Measurements from ENCODE around the gene AKAP7. TPM values are rescaled to one million over a fixed set of nuclear protein-coding genes. Genes with fewer than 3 reads are reported as not detected.

The AKAP7 gene
- total RNA-seq, 1 experiment from 2014 or later: 3.1 TPM

- ATAC-seq (no peak), DNase-seq (ENCODE audit: low read depth, low spot score) (no peak)
- Histone ChIP-seq H3K36me3 (ENCODE audit: control insufficient read depth in 1 of 2, insufficient read depth in 2 of 2, low read length in 2 of 2) (no peaks in the 10 kb centered on the region), H3K9ac (ENCODE audit: low read length) (no peak overlapping the region), H3K9me2 (ENCODE audit: insufficient read depth) (no peaks in the 10 kb centered on the region), H3K27me3 (ENCODE audit: insufficient read depth, low read length) (no peaks in the 10 kb centered on the region), H4K20me1 (ENCODE audit: insufficient read depth) (no peaks in the 10 kb centered on the region), H3K27ac (ENCODE audit: low read depth, low read length) (no peak overlapping the region), H2AFZ (ENCODE audit: low read depth, low read length, poor library complexity, severe bottlenecking) (no peak overlapping the region), H3K4me2 (ENCODE audit: low read length) (no peak overlapping the region), H3K4me1 (ENCODE audit: control insufficient read depth in 1 of 2, insufficient read depth in 2 of 2, low read length in 2 of 2) (0 out of 4 replicates have a peak, but pooled peaks cover 0 to 4% of the 10 kb centered on the region in 2 experiments), H3K79me2 (ENCODE audit: insufficient read depth, low read length) (no peaks in the 10 kb centered on the region), H3K9me3 (ENCODE audit: control insufficient read depth in 1 of 2, insufficient read depth in 1 of 2, low read depth in 1 of 2, low read length in 2 of 2) (no peaks in the 10 kb centered on the region), H3K4me3 (replicated peaks in 1 of 2; ENCODE audit: low read depth in 1 of 2, low read length in 2 of 2) (no peak overlapping the region)
- POLR2A ChIA-PET: no interaction called here
- RAD21 ChIA-PET (ENCODE audit: low non-redundant PET in 1 of 2, low total read pairs in 2 of 2, uncharacterized antibody in 2 of 2, unreplicated experiment in 2 of 2): no interaction called here
- intact Hi-C loops (cut with micrococcal nuclease): no loop called here
- no TSS peak for BruUV-seq (replicated peaks)
- TF ChIP-seq, protein P1, sequence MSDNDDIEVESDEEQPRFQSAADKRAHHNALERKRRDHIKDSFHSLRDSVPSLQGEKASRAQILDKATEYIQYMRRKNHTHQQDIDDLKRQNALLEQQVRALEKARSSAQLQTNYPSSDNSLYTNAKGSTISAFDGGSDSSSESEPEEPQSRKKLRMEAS (IDR thresholded peaks at IDR 0.05): no peak
- TF ChIP-seq SIN3A (IDR thresholded peaks at IDR 0.05; ENCODE audit: low read depth) (no peak), POLR2A (IDR thresholded peaks at IDR 0.05; ENCODE audit: borderline replicate concordance, extremely low read depth, insufficient read depth, insufficient read length) (no peak), ZNF274 (IDR thresholded peaks at IDR 0.05; ENCODE audit: low read depth, low read length) (no peak), EGR1 (IDR thresholded peaks at IDR 0.05; ENCODE audit: low read depth) (no peak), RAD21 (IDR thresholded peaks at IDR 0.05; ENCODE audit: low read depth) (no peak)
- CTCF ChIA-PET: no interaction called here
Measured at GRCh38 chr6:131175564-131175963, 40.3 kb downstream of the AKAP7 start.

DNA sequence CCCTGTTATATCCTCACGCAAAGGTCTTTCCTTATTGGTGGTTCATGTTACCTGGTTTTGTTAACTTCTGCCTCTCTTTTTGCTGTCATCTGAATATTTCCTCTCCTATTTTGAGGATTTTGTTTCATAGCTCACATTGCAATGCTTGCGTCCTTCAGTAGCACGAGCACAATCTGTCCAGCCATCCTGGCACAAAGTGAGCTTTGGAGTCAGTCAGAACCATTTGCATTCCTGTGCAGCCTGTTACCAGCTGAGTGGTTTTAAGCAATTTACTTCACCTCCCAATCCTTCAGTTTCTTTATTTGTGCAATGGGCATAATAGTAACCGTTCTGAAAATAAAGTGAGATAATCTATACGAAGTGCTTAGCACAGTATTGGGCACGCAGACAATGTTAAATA is 42.7 kb downstream of the AKAP7 start:
- Histone ChIP-seq H3K4me2 (ENCODE audit: low read length) (no peak overlapping the region), H3K27ac (ENCODE audit: low read depth, low read length) (no peak overlapping the region), H3K9me3 (ENCODE audit: control insufficient read depth in 1 of 2, insufficient read depth in 1 of 2, low read depth in 1 of 2, low read length in 2 of 2) (no peaks in the 10 kb centered on the region), H3K4me1 (ENCODE audit: control insufficient read depth in 1 of 2, insufficient read depth in 2 of 2, low read length in 2 of 2) (0 out of 4 replicates have a peak, but pooled peaks cover 0 to 4% of the 10 kb centered on the region in 2 experiments), H3K27me3 (ENCODE audit: insufficient read depth, low read length) (no peaks in the 10 kb centered on the region), H3K79me2 (ENCODE audit: insufficient read depth, low read length) (no peaks in the 10 kb centered on the region), H4K20me1 (ENCODE audit: insufficient read depth) (no peaks in the 10 kb centered on the region), H3K36me3 (ENCODE audit: control insufficient read depth in 1 of 2, insufficient read depth in 2 of 2, low read length in 2 of 2) (no peaks in the 10 kb centered on the region), H2AFZ (ENCODE audit: low read depth, low read length, poor library complexity, severe bottlenecking) (no peak overlapping the region), H3K9ac (ENCODE audit: low read length) (no peak overlapping the region), H3K9me2 (ENCODE audit: insufficient read depth) (no peaks in the 10 kb centered on the region), H3K4me3 (replicated peaks in 1 of 2; ENCODE audit: low read depth in 1 of 2, low read length in 2 of 2) (no peak overlapping the region)
- BruUV-seq (replicated peaks): no TSS peak
- POLR2A ChIA-PET: no interaction called here
- intact Hi-C loops (cut with micrococcal nuclease): no loop called here
- CTCF ChIA-PET: no interaction called here
- no peak for ATAC-seq
- RAD21 ChIA-PET (ENCODE audit: low non-redundant PET in 1 of 2, low total read pairs in 2 of 2, uncharacterized antibody in 2 of 2, unreplicated experiment in 2 of 2): no interaction called here
- no peak for DNase-seq (ENCODE audit: low read depth, low spot score)
- TF ChIP-seq, protein P1 (IDR thresholded peaks at IDR 0.05): no peak
- no peak for TF ChIP-seq ZFX (IDR thresholded peaks at IDR 0.05)
- no peak for TF ChIP-seq POLR2AphosphoS5 (IDR thresholded peaks at IDR 0.05; ENCODE audit: low read depth, low read length)
- no peak for TF ChIP-seq EZH2phosphoT487 (IDR thresholded peaks at IDR 0.05; ENCODE audit: borderline replicate concordance)
- no peak for TF ChIP-seq REST (IDR thresholded peaks at IDR 0.05; ENCODE audit: low read depth)
- TF ChIP-seq ELF1 (IDR thresholded peaks at IDR 0.05; ENCODE audit: borderline replicate concordance, low read depth): no peak
- no peak for TF ChIP-seq CBX3 (IDR thresholded peaks at IDR 0.05; ENCODE audit: low read depth)
- TF ChIP-seq EGR1 (IDR thresholded peaks at IDR 0.05; ENCODE audit: low read depth): no peak
- TF ChIP-seq FOSL1 (IDR thresholded peaks at IDR 0.05; ENCODE audit: low read depth): no peak
- TF ChIP-seq YY1 (IDR thresholded peaks at IDR 0.05; ENCODE audit: extremely low read depth, insufficient replicate concordance, low read depth, low read length): no peak
- TF ChIP-seq JUND (IDR thresholded peaks at IDR 0.05): no peak
- TF ChIP-seq, protein P2, sequence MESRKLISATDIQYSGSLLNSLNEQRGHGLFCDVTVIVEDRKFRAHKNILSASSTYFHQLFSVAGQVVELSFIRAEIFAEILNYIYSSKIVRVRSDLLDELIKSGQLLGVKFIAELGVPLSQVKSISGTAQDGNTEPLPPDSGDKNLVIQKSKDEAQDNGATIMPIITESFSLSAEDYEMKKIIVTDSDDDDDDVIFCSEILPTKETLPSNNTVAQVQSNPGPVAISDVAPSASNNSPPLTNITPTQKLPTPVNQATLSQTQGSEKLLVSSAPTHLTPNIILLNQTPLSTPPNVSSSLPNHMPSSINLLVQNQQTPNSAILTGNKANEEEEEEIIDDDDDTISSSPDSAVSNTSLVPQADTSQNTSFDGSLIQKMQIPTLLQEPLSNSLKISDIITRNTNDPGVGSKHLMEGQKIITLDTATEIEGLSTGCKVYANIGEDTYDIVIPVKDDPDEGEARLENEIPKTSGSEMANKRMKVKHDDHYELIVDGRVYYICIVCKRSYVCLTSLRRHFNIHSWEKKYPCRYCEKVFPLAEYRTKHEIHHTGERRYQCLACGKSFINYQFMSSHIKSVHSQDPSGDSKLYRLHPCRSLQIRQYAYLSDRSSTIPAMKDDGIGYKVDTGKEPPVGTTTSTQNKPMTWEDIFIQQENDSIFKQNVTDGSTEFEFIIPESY (IDR thresholded peaks at IDR 0.05; ENCODE audit: extremely low read depth, insufficient replicate concordance, low read length): no peak
- TF ChIP-seq TCF7L2 (IDR thresholded peaks at IDR 0.05; ENCODE audit: borderline replicate concordance, extremely low read depth, insufficient read depth, insufficient read length): no peak
